ENCODE results near the gene SBDS.
"Not testable (repeated sequence)": the region's sequence is repeated elsewhere in the genome, so short reads cannot be mapped to it uniquely, and the experiment has no call there.

DNA sequence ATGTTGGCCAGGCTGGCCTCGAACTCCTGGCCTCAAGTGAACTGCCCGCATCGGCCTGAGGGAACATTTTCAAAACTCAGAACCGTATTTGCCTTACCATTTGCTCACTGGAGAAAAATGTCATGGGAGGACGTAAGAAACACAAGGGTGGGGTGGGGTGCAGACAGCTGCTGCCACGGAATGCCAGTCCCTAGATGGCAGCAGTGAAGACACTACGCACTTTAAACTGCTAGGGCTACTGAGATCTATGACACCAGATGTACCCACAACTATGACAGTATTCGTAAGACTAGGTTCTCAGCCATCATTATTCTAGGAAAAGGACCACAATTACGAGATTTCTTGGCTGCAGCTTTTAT lies 716 bp downstream of the SBDS start:
- not testable (repeated sequence) for TF ChIP-seq CTCF (tag by site-specific recombination; IDR thresholded peaks at IDR 0.05); PRDM1 (tag by site-specific recombination; IDR thresholded peaks at IDR 0.05); ZNF202 (tag by site-specific recombination; IDR thresholded peaks at IDR 0.05; ENCODE audit: borderline replicate concordance); ZNF837 (tag by site-specific recombination; IDR thresholded peaks at IDR 0.05); ZNF391 (tag by site-specific recombination; IDR thresholded peaks at IDR 0.05; ENCODE audit: borderline replicate concordance, low read depth); ZBTB7A (tag by site-specific recombination; IDR thresholded peaks at IDR 0.05; ENCODE audit: low read depth); YY1 (tag by site-specific recombination; IDR thresholded peaks at IDR 0.05); FEZF1 (tag by site-specific recombination; IDR thresholded peaks at IDR 0.05)
- TF ChIP-seq, protein P1, sequence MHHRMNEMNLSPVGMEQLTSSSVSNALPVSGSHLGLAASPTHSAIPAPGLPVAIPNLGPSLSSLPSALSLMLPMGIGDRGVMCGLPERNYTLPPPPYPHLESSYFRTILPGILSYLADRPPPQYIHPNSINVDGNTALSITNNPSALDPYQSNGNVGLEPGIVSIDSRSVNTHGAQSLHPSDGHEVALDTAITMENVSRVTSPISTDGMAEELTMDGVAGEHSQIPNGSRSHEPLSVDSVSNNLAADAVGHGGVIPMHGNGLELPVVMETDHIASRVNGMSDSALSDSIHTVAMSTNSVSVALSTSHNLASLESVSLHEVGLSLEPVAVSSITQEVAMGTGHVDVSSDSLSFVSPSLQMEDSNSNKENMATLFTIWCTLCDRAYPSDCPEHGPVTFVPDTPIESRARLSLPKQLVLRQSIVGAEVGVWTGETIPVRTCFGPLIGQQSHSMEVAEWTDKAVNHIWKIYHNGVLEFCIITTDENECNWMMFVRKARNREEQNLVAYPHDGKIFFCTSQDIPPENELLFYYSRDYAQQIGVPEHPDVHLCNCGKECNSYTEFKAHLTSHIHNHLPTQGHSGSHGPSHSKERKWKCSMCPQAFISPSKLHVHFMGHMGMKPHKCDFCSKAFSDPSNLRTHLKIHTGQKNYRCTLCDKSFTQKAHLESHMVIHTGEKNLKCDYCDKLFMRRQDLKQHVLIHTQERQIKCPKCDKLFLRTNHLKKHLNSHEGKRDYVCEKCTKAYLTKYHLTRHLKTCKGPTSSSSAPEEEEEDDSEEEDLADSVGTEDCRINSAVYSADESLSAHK (tag by site-specific recombination; IDR thresholded peaks at IDR 0.05): not testable (repeated sequence)
- TF ChIP-seq, protein P2, sequence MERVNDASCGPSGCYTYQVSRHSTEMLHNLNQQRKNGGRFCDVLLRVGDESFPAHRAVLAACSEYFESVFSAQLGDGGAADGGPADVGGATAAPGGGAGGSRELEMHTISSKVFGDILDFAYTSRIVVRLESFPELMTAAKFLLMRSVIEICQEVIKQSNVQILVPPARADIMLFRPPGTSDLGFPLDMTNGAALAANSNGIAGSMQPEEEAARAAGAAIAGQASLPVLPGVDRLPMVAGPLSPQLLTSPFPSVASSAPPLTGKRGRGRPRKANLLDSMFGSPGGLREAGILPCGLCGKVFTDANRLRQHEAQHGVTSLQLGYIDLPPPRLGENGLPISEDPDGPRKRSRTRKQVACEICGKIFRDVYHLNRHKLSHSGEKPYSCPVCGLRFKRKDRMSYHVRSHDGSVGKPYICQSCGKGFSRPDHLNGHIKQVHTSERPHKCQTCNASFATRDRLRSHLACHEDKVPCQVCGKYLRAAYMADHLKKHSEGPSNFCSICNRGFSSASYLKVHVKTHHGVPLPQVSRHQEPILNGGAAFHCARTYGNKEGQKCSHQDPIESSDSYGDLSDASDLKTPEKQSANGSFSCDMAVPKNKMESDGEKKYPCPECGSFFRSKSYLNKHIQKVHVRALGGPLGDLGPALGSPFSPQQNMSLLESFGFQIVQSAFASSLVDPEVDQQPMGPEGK (tag by site-specific recombination; IDR thresholded peaks at IDR 0.05): peak; percentile 13; the same call in 1 of the 2 replicates
- TF ChIP-seq, protein P3, sequence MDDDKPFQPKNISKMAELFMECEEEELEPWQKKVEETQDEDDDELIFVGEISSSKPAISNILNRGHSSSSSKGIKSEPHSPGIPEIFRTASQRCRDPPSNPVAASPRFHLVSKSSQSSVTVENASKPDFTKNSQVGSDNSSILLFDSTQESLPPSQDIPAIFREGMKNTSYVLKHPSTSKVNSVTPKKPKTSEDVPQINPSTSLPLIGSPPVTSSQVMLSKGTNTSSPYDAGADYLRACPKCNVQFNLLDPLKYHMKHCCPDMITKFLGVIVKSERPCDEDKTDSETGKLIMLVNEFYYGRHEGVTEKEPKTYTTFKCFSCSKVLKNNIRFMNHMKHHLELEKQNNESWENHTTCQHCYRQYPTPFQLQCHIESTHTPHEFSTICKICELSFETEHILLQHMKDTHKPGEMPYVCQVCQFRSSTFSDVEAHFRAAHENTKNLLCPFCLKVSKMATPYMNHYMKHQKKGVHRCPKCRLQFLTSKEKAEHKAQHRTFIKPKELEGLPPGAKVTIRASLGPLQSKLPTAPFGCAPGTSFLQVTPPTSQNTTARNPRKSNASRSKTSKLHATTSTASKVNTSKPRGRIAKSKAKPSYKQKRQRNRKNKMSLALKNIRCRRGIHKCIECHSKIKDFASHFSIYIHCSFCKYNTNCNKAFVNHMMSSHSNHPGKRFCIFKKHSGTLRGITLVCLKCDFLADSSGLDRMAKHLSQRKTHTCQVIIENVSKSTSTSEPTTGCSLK (tag by site-specific recombination; IDR thresholded peaks at IDR 0.05): not testable (repeated sequence)
- TF ChIP-seq, protein P4, sequence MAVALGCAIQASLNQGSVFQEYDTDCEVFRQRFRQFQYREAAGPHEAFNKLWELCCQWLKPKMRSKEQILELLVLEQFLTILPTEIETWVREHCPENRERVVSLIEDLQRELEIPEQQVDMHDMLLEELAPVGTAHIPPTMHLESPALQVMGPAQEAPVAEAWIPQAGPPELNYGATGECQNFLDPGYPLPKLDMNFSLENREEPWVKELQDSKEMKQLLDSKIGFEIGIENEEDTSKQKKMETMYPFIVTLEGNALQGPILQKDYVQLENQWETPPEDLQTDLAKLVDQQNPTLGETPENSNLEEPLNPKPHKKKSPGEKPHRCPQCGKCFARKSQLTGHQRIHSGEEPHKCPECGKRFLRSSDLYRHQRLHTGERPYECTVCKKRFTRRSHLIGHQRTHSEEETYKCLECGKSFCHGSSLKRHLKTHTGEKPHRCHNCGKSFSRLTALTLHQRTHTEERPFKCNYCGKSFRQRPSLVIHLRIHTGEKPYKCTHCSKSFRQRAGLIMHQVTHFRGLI (tag by site-specific recombination; IDR thresholded peaks at IDR 0.05): not testable (repeated sequence)
- TF ChIP-seq, protein P5, sequence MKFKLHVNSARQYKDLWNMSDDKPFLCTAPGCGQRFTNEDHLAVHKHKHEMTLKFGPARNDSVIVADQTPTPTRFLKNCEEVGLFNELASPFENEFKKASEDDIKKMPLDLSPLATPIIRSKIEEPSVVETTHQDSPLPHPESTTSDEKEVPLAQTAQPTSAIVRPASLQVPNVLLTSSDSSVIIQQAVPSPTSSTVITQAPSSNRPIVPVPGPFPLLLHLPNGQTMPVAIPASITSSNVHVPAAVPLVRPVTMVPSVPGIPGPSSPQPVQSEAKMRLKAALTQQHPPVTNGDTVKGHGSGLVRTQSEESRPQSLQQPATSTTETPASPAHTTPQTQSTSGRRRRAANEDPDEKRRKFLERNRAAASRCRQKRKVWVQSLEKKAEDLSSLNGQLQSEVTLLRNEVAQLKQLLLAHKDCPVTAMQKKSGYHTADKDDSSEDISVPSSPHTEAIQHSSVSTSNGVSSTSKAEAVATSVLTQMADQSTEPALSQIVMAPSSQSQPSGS (tag by site-specific recombination; IDR thresholded peaks at IDR 0.05; ENCODE audit: low read depth): not testable (repeated sequence)

All from HEK293 (cell line).